Measurements from ENCODE around the gene RASD2.

RASD2 gene

GRCh38 chr22:35541254-35541748, 670 bp downstream of the RASD2 start:
- 7% methylated on average over 26 of the region's 28 CpGs for WGBS
- Histone ChIP-seq H3K23ac (ENCODE audit: low read length in 2 of 2) (no peak overlapping the region), H3K9ac (ENCODE audit: low read length) (no peak overlapping the region), H3K27me3 (ENCODE audit: control insufficient read depth in 1 of 2, insufficient read depth in 1 of 2, low read length in 2 of 2) (peaks cover 49 to 78% of the 10 kb centered on the region in 2 experiments), H2AK5ac (ENCODE audit: low read length, severe bottlenecking) (no peak overlapping the region), H2BK12ac (ENCODE audit: low read length in 2 of 2) (no peak overlapping the region), H3K14ac (ENCODE audit: low read length in 2 of 2) (no peak overlapping the region), H2AFZ (ENCODE audit: low read depth, low read length) (no peak overlapping the region), H3K79me1 (replicated peaks; ENCODE audit: low read length, poor library complexity, severe bottlenecking) (no peaks in the 10 kb centered on the region), H3K4me3 (ENCODE audit: insufficient read depth in 1 of 2, low read depth in 1 of 2, low read length in 2 of 2) (no peak overlapping the region), H3K4me1 (ENCODE audit: control insufficient read depth, insufficient read depth, low read depth, low read length) (peaks cover 24% of the 10 kb centered on the region), H3K36me3 (ENCODE audit: control insufficient read depth in 1 of 2, insufficient read depth in 2 of 2, low read depth in 1 of 2, low read length in 2 of 2) (no peaks in the 10 kb centered on the region), H2BK5ac (ENCODE audit: low read depth, low read length, poor library complexity, severe bottlenecking) (no peak overlapping the region), H2BK15ac (ENCODE audit: low read depth, poor library complexity, severe bottlenecking) (no peak overlapping the region), H3K27ac (ENCODE audit: low read length, poor library complexity, severe bottlenecking) (no peak overlapping the region), H3K4ac (ENCODE audit: low read depth in 1 of 2, low read length in 2 of 2) (no peak overlapping the region), H3K18ac (ENCODE audit: low read depth in 1 of 2, low read length in 2 of 2) (no peak overlapping the region), H2BK120ac (ENCODE audit: low read depth, low read length) (peak overlapping the region; percentile 19), H3K9me3 (ENCODE audit: control insufficient read depth, low read length) (no peaks in the 10 kb centered on the region), H4K91ac (ENCODE audit: low read length) (no peak overlapping the region), H4K8ac (ENCODE audit: low read length) (peak overlapping the region; percentile 48), H3K4me2 (ENCODE audit: low read length, poor library complexity, severe bottlenecking) (peak overlapping the region; percentile 81)
- DNase-seq: no peak

GRCh38 chr22:35542157-35542938, 1.7 kb downstream of the RASD2 start:
- H3K23ac ChIP-seq (ENCODE audit: low read length in 2 of 2): no peak overlapping the region
- no peak overlapping the region for H2BK5ac ChIP-seq (ENCODE audit: low read depth, low read length, poor library complexity, severe bottlenecking)
- no peak overlapping the region for H3K4me3 ChIP-seq (ENCODE audit: insufficient read depth in 1 of 2, low read depth in 1 of 2, low read length in 2 of 2)
- no peak overlapping the region for H3K14ac ChIP-seq (ENCODE audit: low read length in 2 of 2)
- H3K4ac ChIP-seq (ENCODE audit: low read depth in 1 of 2, low read length in 2 of 2): no peak overlapping the region
- H3K27ac ChIP-seq (ENCODE audit: low read length, poor library complexity, severe bottlenecking): no peak overlapping the region
- peaks cover 57 to 88% of the 10 kb centered on the region in 2 experiments for H3K27me3 ChIP-seq (ENCODE audit: control insufficient read depth in 1 of 2, insufficient read depth in 1 of 2, low read length in 2 of 2)
- peaks cover 24% of the 10 kb centered on the region for H3K4me1 ChIP-seq (ENCODE audit: control insufficient read depth, insufficient read depth, low read depth, low read length)
- no peaks in the 10 kb centered on the region for H3K9me3 ChIP-seq (ENCODE audit: control insufficient read depth, low read length)
- no peak overlapping the region for H2AK5ac ChIP-seq (ENCODE audit: low read length, severe bottlenecking)
- no peak overlapping the region for H4K8ac ChIP-seq (ENCODE audit: low read length)
- no peak overlapping the region for H2BK120ac ChIP-seq (ENCODE audit: low read depth, low read length)
- H3K4me2 ChIP-seq (ENCODE audit: low read length, poor library complexity, severe bottlenecking): no peak overlapping the region
- H3K79me1 ChIP-seq (replicated peaks; ENCODE audit: low read length, poor library complexity, severe bottlenecking): no peaks in the 10 kb centered on the region
- H2BK12ac ChIP-seq (ENCODE audit: low read length in 2 of 2): no peak overlapping the region
- no peaks in the 10 kb centered on the region for H3K36me3 ChIP-seq (ENCODE audit: control insufficient read depth in 1 of 2, insufficient read depth in 2 of 2, low read depth in 1 of 2, low read length in 2 of 2)
- H4K91ac ChIP-seq (ENCODE audit: low read length): no peak overlapping the region
- DNase-seq: no peak
- no peak overlapping the region for H3K18ac ChIP-seq (ENCODE audit: low read depth in 1 of 2, low read length in 2 of 2)
- WGBS: 79% methylated on average over 13 of the region's 13 CpGs
- H3K9ac ChIP-seq (ENCODE audit: low read length): no peak overlapping the region
- H2AFZ ChIP-seq (ENCODE audit: low read depth, low read length): no peak overlapping the region
- no peak overlapping the region for H2BK15ac ChIP-seq (ENCODE audit: low read depth, poor library complexity, severe bottlenecking)

- no peak overlapping the region for H3K9ac ChIP-seq (ENCODE audit: low read length)
- no peak overlapping the region for H2BK5ac ChIP-seq (ENCODE audit: low read depth, low read length, poor library complexity, severe bottlenecking)
- no peaks in the 10 kb centered on the region for H3K79me1 ChIP-seq (replicated peaks; ENCODE audit: low read length, poor library complexity, severe bottlenecking)
- no peak overlapping the region for H3K4ac ChIP-seq (ENCODE audit: low read depth in 1 of 2, low read length in 2 of 2)
- H3K36me3 ChIP-seq (ENCODE audit: control insufficient read depth in 1 of 2, insufficient read depth in 2 of 2, low read depth in 1 of 2, low read length in 2 of 2): no peaks in the 10 kb centered on the region
- no peak overlapping the region for H3K4me2 ChIP-seq (ENCODE audit: low read length, poor library complexity, severe bottlenecking)
- no peak overlapping the region for H2AFZ ChIP-seq (ENCODE audit: low read depth, low read length)
- no peak overlapping the region for H2BK120ac ChIP-seq (ENCODE audit: low read depth, low read length)
- H2AK5ac ChIP-seq (ENCODE audit: low read length, severe bottlenecking): no peak overlapping the region
- no peak overlapping the region for H3K18ac ChIP-seq (ENCODE audit: low read depth in 1 of 2, low read length in 2 of 2)
- no peak overlapping the region for H2BK12ac ChIP-seq (ENCODE audit: low read length in 2 of 2)
- H3K23ac ChIP-seq (ENCODE audit: low read length in 2 of 2): no peak overlapping the region
- peaks cover 59 to 92% of the 10 kb centered on the region in 2 experiments for H3K27me3 ChIP-seq (ENCODE audit: control insufficient read depth in 1 of 2, insufficient read depth in 1 of 2, low read length in 2 of 2)
- no peak overlapping the region for H3K27ac ChIP-seq (ENCODE audit: low read length, poor library complexity, severe bottlenecking)
- no peak overlapping the region for H2BK15ac ChIP-seq (ENCODE audit: low read depth, poor library complexity, severe bottlenecking)
- H4K8ac ChIP-seq (ENCODE audit: low read length): no peak overlapping the region
- no peak for DNase-seq
- H3K4me1 ChIP-seq (ENCODE audit: control insufficient read depth, insufficient read depth, low read depth, low read length): peaks cover 24% of the 10 kb centered on the region
- H4K91ac ChIP-seq (ENCODE audit: low read length): no peak overlapping the region
- H3K14ac ChIP-seq (ENCODE audit: low read length in 2 of 2): no peak overlapping the region
- H3K9me3 ChIP-seq (ENCODE audit: control insufficient read depth, low read length): no peaks in the 10 kb centered on the region
- no peak overlapping the region for H3K4me3 ChIP-seq (ENCODE audit: insufficient read depth in 1 of 2, low read depth in 1 of 2, low read length in 2 of 2)
- WGBS: 59% methylated on average over 6 of the region's 6 CpGs
These were observed 2.4 kb downstream of the RASD2 start for GRCh38 chr22:35542939-35543516.

GRCh38 chr22:35543702-35544101, 3.1 kb downstream of the RASD2 start:
- no peak overlapping the region for H3K4me2 ChIP-seq (ENCODE audit: low read length, poor library complexity, severe bottlenecking)
- H3K4me3 ChIP-seq (ENCODE audit: insufficient read depth in 1 of 2, low read depth in 1 of 2, low read length in 2 of 2): no peak overlapping the region
- no peak overlapping the region for H2BK120ac ChIP-seq (ENCODE audit: low read depth, low read length)
- no peaks in the 10 kb centered on the region for H3K36me3 ChIP-seq (ENCODE audit: control insufficient read depth in 1 of 2, insufficient read depth in 2 of 2, low read depth in 1 of 2, low read length in 2 of 2)
- no peak for DNase-seq
- peak overlapping the region; percentile 4 for H4K8ac ChIP-seq (ENCODE audit: low read length)
- H3K14ac ChIP-seq (ENCODE audit: low read length in 2 of 2): no peak overlapping the region
- no peak overlapping the region for H3K4ac ChIP-seq (ENCODE audit: low read depth in 1 of 2, low read length in 2 of 2)
- H3K4me1 ChIP-seq (ENCODE audit: control insufficient read depth, insufficient read depth, low read depth, low read length): peaks cover 24% of the 10 kb centered on the region
- H2BK12ac ChIP-seq (ENCODE audit: low read length in 2 of 2): no peak overlapping the region
- H3K79me1 ChIP-seq (replicated peaks; ENCODE audit: low read length, poor library complexity, severe bottlenecking): no peaks in the 10 kb centered on the region
- H3K23ac ChIP-seq (ENCODE audit: low read length in 2 of 2): no peak overlapping the region
- H3K27ac ChIP-seq (ENCODE audit: low read length, poor library complexity, severe bottlenecking): no peak overlapping the region
- H3K18ac ChIP-seq (ENCODE audit: low read depth in 1 of 2, low read length in 2 of 2): no peak overlapping the region
- no peak overlapping the region for H2AK5ac ChIP-seq (ENCODE audit: low read length, severe bottlenecking)
- 87% methylated on average over 3 of the region's 3 CpGs for WGBS
- peak overlapping the region; percentile 18 for H4K91ac ChIP-seq (ENCODE audit: low read length)
- no peak overlapping the region for H2AFZ ChIP-seq (ENCODE audit: low read depth, low read length)
- no peak overlapping the region for H3K9ac ChIP-seq (ENCODE audit: low read length)
- H2BK5ac ChIP-seq (ENCODE audit: low read depth, low read length, poor library complexity, severe bottlenecking): no peak overlapping the region
- H3K9me3 ChIP-seq (ENCODE audit: control insufficient read depth, low read length): no peaks in the 10 kb centered on the region
- peaks cover 66 to 94% of the 10 kb centered on the region in 2 experiments for H3K27me3 ChIP-seq (ENCODE audit: control insufficient read depth in 1 of 2, insufficient read depth in 1 of 2, low read length in 2 of 2)
- no peak overlapping the region for H2BK15ac ChIP-seq (ENCODE audit: low read depth, poor library complexity, severe bottlenecking)
